Measurements from ENCODE around the gene SLC4A4. TPM values are rescaled to one million over a fixed set of nuclear protein-coding genes. Genes with fewer than 3 reads are reported as not detected.

SLC4A4 gene
- total RNA-seq, 1 experiment from 2014 or later: 1.1 TPM

GRCh38 chr4:71498625-71499024 is 159.8 kb downstream of the SLC4A4 start (continued):
- no peak for TF ChIP-seq FOXK1 (CRISPR knock-in tag; IDR thresholded peaks at IDR 0.05)

DNA sequence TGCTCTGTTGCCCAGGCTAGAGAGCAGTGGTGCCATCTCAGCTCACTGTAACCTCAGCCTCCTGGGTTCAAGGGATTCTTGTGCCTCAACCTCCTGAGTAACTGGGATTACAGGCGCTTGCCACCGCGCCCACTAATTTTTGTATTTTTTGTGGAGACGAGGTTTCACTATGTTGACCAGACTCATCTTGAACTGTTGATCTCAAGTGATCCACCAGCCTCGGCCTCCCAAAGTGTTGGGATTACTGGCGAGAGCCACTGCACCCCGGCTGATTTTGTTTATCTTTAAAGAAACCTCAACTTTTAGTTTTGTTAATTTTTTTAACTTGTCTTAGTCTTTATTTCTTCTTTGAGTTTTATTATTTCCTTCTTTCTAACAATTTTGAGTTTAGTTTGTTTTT is 163.2 kb downstream of the SLC4A4 start:
- Mint-ChIP-seq H3K27ac (no peak overlapping the region), H3K36me3 (peaks cover 3% of the 10 kb centered on the region), H3K27me3 (ENCODE audit: low read depth) (no peaks in the 10 kb centered on the region), H3K9me3 (peaks cover 9% of the 10 kb centered on the region), H3K4me1 (0 out of 2 replicates have a peak, but pooled peaks cover 1% of the 10 kb centered on the region), H3K4me3 (no peak overlapping the region)
- no peak for DNase-seq (ENCODE audit: low spot score)
- no peak for TF ChIP-seq SP1 (CRISPR knock-in tag; conservative IDR thresholded peaks at IDR 0.05)
- TF ChIP-seq ZNF232 (CRISPR knock-in tag; IDR thresholded peaks at IDR 0.05): no peak
- TF ChIP-seq MYBL2 (CRISPR knock-in tag; IDR thresholded peaks at IDR 0.05): no peak
- CTCF ChIA-PET: no interaction called here
- no peak for ATAC-seq
- POLR2A ChIA-PET: no interaction called here

DNA sequence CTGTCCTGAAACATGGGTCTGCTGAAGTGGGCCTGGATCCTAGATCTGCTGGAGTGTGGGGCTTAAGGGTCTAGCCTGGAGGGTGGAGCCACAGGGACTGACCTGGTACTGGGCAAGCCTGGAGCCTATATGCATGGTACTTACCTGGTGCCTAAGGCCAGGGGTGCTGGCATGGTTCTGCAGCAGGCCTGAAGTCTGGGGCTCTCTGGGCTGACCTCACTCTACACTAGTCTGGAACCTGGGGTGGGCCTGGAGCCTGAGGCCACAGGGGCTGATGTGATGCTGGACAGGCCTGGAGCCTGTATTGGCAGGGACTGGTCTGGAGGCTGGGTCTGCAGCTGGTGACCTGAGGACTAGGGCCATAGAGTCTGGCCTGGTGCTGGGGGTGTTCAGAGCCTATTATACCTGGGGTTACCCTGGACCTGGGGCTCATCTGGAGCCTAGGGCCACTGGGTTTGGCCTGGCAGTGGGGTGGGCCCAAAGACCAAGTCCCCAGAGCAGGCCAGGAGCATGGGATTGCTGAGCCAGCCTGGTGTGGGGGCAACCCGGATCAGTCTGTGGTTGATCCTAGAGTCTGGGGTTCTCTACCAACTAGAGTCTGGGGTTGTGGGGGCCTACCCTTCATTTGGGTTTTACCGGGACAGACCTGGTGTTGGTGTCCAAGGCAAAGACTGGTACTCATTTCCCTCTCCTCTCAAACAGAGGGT is 179.6 kb downstream of the SLC4A4 start:
- Mint-ChIP-seq H3K27ac (no peak overlapping the region), H3K36me3 (peaks cover 5% of the 10 kb centered on the region; the same call in 1 of the 2 replicates), H3K4me3 (no peak overlapping the region), H3K9me3 (peaks cover 14% of the 10 kb centered on the region), H3K27me3 (ENCODE audit: low read depth) (no peaks in the 10 kb centered on the region), H3K4me1 (no peaks in the 10 kb centered on the region)
- ChIA-PET POLR2A (no interaction called here), CTCF (no interaction called here)
- DNase-seq (ENCODE audit: low spot score) (no peak), ATAC-seq (no peak)
- TF ChIP-seq ZSCAN18 (CRISPR knock-in tag; IDR thresholded peaks at IDR 0.05) (no peak), ATF1 (CRISPR knock-in tag; IDR thresholded peaks at IDR 0.05) (no peak), ZNF263 (CRISPR knock-in tag; IDR thresholded peaks at IDR 0.05; ENCODE audit: low read depth) (no peak), GRHL2 (CRISPR knock-in tag; IDR thresholded peaks at IDR 0.05; ENCODE audit: insufficient replicate concordance, severe bottlenecking) (no peak), NFATC4 (CRISPR knock-in tag; IDR thresholded peaks at IDR 0.05) (no peak), TEAD4 (CRISPR knock-in tag; IDR thresholded peaks at IDR 0.05) (no peak), SMAD4 (CRISPR knock-in tag; IDR thresholded peaks at IDR 0.05) (no peak), JUN (CRISPR knock-in tag; IDR thresholded peaks at IDR 0.05) (no peak), ESRRA (CRISPR knock-in tag; IDR thresholded peaks at IDR 0.05; ENCODE audit: borderline replicate concordance) (no peak), MLX (CRISPR knock-in tag; IDR thresholded peaks at IDR 0.05) (no peak), TCF7 (CRISPR knock-in tag; IDR thresholded peaks at IDR 0.05; ENCODE audit: low read depth) (no peak)
- TF ChIP-seq, protein P1, sequence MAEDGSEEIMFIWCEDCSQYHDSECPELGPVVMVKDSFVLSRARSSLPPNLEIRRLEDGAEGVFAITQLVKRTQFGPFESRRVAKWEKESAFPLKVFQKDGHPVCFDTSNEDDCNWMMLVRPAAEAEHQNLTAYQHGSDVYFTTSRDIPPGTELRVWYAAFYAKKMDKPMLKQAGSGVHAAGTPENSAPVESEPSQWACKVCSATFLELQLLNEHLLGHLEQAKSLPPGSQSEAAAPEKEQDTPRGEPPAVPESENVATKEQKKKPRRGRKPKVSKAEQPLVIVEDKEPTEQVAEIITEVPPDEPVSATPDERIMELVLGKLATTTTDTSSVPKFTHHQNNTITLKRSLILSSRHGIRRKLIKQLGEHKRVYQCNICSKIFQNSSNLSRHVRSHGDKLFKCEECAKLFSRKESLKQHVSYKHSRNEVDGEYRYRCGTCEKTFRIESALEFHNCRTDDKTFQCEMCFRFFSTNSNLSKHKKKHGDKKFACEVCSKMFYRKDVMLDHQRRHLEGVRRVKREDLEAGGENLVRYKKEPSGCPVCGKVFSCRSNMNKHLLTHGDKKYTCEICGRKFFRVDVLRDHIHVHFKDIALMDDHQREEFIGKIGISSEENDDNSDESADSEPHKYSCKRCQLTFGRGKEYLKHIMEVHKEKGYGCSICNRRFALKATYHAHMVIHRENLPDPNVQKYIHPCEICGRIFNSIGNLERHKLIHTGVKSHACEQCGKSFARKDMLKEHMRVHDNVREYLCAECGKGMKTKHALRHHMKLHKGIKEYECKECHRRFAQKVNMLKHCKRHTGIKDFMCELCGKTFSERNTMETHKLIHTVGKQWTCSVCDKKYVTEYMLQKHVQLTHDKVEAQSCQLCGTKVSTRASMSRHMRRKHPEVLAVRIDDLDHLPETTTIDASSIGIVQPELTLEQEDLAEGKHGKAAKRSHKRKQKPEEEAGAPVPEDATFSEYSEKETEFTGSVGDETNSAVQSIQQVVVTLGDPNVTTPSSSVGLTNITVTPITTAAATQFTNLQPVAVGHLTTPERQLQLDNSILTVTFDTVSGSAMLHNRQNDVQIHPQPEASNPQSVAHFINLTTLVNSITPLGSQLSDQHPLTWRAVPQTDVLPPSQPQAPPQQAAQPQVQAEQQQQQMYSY (CRISPR knock-in tag; IDR thresholded peaks at IDR 0.05): no peak
- TF ChIP-seq, protein P2, sequence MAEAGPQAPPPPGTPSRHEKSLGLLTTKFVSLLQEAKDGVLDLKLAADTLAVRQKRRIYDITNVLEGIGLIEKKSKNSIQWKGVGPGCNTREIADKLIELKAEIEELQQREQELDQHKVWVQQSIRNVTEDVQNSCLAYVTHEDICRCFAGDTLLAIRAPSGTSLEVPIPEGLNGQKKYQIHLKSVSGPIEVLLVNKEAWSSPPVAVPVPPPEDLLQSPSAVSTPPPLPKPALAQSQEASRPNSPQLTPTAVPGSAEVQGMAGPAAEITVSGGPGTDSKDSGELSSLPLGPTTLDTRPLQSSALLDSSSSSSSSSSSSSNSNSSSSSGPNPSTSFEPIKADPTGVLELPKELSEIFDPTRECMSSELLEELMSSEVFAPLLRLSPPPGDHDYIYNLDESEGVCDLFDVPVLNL (CRISPR knock-in tag; IDR thresholded peaks at IDR 0.05; ENCODE audit: borderline replicate concordance, low read depth): no peak
- TF ChIP-seq, protein P3, sequence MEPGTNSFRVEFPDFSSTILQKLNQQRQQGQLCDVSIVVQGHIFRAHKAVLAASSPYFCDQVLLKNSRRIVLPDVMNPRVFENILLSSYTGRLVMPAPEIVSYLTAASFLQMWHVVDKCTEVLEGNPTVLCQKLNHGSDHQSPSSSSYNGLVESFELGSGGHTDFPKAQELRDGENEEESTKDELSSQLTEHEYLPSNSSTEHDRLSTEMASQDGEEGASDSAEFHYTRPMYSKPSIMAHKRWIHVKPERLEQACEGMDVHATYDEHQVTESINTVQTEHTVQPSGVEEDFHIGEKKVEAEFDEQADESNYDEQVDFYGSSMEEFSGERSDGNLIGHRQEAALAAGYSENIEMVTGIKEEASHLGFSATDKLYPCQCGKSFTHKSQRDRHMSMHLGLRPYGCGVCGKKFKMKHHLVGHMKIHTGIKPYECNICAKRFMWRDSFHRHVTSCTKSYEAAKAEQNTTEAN (CRISPR knock-in tag; IDR thresholded peaks at IDR 0.05): no peak
- TF ChIP-seq, protein P4, sequence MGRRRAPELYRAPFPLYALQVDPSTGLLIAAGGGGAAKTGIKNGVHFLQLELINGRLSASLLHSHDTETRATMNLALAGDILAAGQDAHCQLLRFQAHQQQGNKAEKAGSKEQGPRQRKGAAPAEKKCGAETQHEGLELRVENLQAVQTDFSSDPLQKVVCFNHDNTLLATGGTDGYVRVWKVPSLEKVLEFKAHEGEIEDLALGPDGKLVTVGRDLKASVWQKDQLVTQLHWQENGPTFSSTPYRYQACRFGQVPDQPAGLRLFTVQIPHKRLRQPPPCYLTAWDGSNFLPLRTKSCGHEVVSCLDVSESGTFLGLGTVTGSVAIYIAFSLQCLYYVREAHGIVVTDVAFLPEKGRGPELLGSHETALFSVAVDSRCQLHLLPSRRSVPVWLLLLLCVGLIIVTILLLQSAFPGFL (CRISPR knock-in tag; IDR thresholded peaks at IDR 0.05; ENCODE audit: borderline replicate concordance): no peak
